ENCODE data around the gene IL7R.

Gene IL7R

DNA sequence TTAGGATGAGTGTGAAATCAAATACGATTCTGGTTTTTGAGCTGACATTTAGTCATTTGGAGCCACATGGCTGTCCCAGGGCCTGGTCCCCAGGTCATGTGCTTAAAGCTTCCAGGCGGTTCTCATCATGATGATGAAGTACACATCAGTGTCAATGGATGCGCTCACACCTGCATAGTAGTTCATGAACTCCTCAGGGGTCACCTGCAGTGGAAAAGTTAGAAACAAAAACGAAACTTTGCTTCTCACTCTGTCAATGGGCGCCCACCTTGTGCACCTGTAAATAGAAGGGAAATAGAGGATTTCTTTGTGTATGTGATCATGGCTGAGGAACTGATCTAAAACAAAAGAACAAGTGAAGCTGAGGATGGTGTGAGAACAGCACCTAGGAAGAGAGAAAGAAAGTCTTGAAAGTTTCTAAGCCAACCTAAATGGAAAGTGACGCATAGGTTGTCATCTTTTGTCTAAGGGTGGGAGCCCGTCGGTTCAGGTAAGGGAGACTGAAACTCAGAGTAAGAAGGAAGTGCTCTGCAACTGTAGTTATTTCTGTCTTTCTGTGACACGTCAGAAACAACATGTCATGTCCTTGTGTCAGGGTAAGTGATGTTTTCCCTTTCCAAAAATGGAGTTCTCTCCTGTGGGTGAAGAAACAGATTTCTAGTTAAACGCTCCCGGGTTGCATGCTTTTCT lies 47.9 kb downstream of the IL7R start:
- no peaks in the 10 kb centered on the region; the same call in 1 of the 2 replicates for H3K9me3 ChIP-seq (ENCODE audit: control insufficient read depth, insufficient read depth, low read depth, low read length)
- no peaks in the 10 kb centered on the region for H3K36me3 ChIP-seq (ENCODE audit: control insufficient read depth in 2 of 2, insufficient read depth in 1 of 2, low read length in 2 of 2)
- H3K4me1 ChIP-seq (ENCODE audit: control insufficient read depth, insufficient read depth, low read length) = no peaks in the 10 kb centered on the region
- no peak overlapping the region for H3K27ac ChIP-seq (ENCODE audit: extremely low read depth, low read depth, low read length)
- CTCF ChIA-PET = interaction anchor here (0.7 to 1.2 kb wide), 3 partner anchors 20 to 127 kb away, joined by 3 read pairs; no protein-coding TSS in a partner anchor
- TF ChIP-seq HOXD13 (CRISPR knock-in tag; IDR thresholded peaks at IDR 0.05; ENCODE audit: borderline replicate concordance) (no peak), ZNF48 (tag by site-specific recombination; IDR thresholded peaks at IDR 0.05) (no peak), KLF16 (tag by site-specific recombination; IDR thresholded peaks at IDR 0.05) (no peak), ZNF202 (tag by site-specific recombination; IDR thresholded peaks at IDR 0.05; ENCODE audit: borderline replicate concordance) (no peak), ZNF184 (tag by site-specific recombination; IDR thresholded peaks at IDR 0.05) (no peak), ZNF791 (tag by site-specific recombination; IDR thresholded peaks at IDR 0.05) (no peak)
- TF ChIP-seq, protein P1, sequence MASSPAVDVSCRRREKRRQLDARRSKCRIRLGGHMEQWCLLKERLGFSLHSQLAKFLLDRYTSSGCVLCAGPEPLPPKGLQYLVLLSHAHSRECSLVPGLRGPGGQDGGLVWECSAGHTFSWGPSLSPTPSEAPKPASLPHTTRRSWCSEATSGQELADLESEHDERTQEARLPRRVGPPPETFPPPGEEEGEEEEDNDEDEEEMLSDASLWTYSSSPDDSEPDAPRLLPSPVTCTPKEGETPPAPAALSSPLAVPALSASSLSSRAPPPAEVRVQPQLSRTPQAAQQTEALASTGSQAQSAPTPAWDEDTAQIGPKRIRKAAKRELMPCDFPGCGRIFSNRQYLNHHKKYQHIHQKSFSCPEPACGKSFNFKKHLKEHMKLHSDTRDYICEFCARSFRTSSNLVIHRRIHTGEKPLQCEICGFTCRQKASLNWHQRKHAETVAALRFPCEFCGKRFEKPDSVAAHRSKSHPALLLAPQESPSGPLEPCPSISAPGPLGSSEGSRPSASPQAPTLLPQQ (tag by site-specific recombination; IDR thresholded peaks at IDR 0.05) = no peak
- POLR2A ChIA-PET = no interaction called here
- no peak overlapping the region for H3K4me3 ChIP-seq (ENCODE audit: low read depth, low read length)

DNA sequence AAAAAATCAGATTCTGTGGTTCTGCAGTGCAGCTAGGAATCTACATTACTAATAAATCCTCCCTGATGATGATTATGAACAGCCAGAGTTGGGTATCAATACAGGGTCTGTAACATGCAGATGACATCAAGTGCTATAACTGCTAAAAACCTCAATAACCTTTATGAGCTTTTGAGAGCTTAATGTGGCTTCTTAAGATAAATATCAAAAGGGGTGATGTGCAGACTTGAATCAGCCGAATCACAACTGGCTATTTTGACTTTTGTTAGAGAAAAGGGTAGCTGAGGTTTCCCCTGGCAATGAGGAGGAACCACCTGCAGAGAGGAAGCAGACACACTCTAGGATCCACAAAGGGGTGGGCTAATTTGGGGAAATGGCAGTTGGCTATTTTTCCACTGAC lies 51.5 kb downstream of the IL7R start:
- POLR2A ChIA-PET = no interaction called here
- Histone ChIP-seq H3K4me3 (ENCODE audit: low read depth, low read length) (no peak overlapping the region), H3K9me3 (ENCODE audit: control insufficient read depth, insufficient read depth, low read depth, low read length) (no peaks in the 10 kb centered on the region; the same call in 1 of the 2 replicates), H3K27ac (ENCODE audit: extremely low read depth, low read depth, low read length) (no peak overlapping the region), H3K4me1 (ENCODE audit: control insufficient read depth, insufficient read depth, low read length) (no peaks in the 10 kb centered on the region), H3K36me3 (ENCODE audit: control insufficient read depth in 2 of 2, insufficient read depth in 1 of 2, low read length in 2 of 2) (no peaks in the 10 kb centered on the region)
- no peak for TF ChIP-seq ZNF416 (tag by site-specific recombination; IDR thresholded peaks at IDR 0.05)
- TF ChIP-seq ZNF426 (tag by site-specific recombination; IDR thresholded peaks at IDR 0.05) = no peak
- no peak for TF ChIP-seq ZNF571 (tag by site-specific recombination; IDR thresholded peaks at IDR 0.05)
- TF ChIP-seq ZNF596 (tag by site-specific recombination; IDR thresholded peaks at IDR 0.05) = no peak
- no peak for TF ChIP-seq ZNF169 (tag by site-specific recombination; IDR thresholded peaks at IDR 0.05)
- TF ChIP-seq ZBTB21 (tag by site-specific recombination; IDR thresholded peaks at IDR 0.05) = no peak
- CTCF ChIA-PET = interaction anchor here (0.7 to 1.7 kb wide), 2 partner anchors 10 to 18 kb away, joined by 3 to 6 read pairs; no protein-coding TSS in a partner anchor

DNA sequence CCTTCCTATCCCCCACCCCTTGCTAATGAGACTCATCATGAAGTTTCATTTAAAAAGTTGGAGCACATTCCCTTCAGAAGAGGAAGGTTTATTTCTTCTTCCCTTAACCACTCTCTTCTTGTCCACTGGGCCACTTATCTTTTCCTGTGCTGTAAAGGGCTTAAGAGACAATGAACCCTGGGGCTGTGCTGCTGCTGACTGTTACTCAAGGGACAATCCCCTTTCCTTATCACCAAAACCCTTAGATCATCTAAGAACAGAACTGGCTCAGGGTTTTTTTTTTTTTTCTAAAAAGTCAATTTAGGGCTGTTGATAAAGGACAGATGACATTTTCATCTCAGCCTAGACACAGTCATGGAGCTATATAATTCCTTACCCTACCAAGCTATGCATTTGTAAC lies 52.1 kb downstream of the IL7R start:
- Histone ChIP-seq H3K4me1 (ENCODE audit: control insufficient read depth, insufficient read depth, low read length) (no peaks in the 10 kb centered on the region), H3K27ac (ENCODE audit: extremely low read depth, low read depth, low read length) (no peak overlapping the region), H3K9me3 (ENCODE audit: control insufficient read depth, insufficient read depth, low read depth, low read length) (no peaks in the 10 kb centered on the region; the same call in 1 of the 2 replicates), H3K4me3 (ENCODE audit: low read depth, low read length) (no peak overlapping the region), H3K36me3 (ENCODE audit: control insufficient read depth in 2 of 2, insufficient read depth in 1 of 2, low read length in 2 of 2) (no peaks in the 10 kb centered on the region)
- ChIA-PET CTCF (interaction anchor here (1.7 kb wide), 1 partner anchor 17 kb away, joined by 6 read pairs; no protein-coding TSS in a partner anchor), POLR2A (no interaction called here)
- TF ChIP-seq ZNF23 (tag by site-specific recombination; IDR thresholded peaks at IDR 0.05; ENCODE audit: borderline replicate concordance) (no peak), KLF7 (tag by site-specific recombination; IDR thresholded peaks at IDR 0.05; ENCODE audit: borderline replicate concordance) (no peak), ZNF785 (tag by site-specific recombination; IDR thresholded peaks at IDR 0.05) (no peak), ZNF555 (tag by site-specific recombination; conservative IDR thresholded peaks at IDR 0.05) (no peak), ZNF701 (tag by site-specific recombination; IDR thresholded peaks at IDR 0.05) (no peak), ZFP41 (tag by site-specific recombination; IDR thresholded peaks at IDR 0.05; ENCODE audit: borderline replicate concordance) (no peak), ZNF433 (tag by site-specific recombination; IDR thresholded peaks at IDR 0.05; ENCODE audit: low read depth) (no peak), GFI1B (tag by site-specific recombination; IDR thresholded peaks at IDR 0.05) (no peak), ZNF133 (tag by site-specific recombination; IDR thresholded peaks at IDR 0.05) (no peak), ZNF311 (tag by site-specific recombination; IDR thresholded peaks at IDR 0.05; ENCODE audit: borderline replicate concordance) (no peak), ZNF48 (tag by site-specific recombination; IDR thresholded peaks at IDR 0.05) (no peak), ZNF239 (tag by site-specific recombination; IDR thresholded peaks at IDR 0.05) (no peak), ZNF211 (tag by site-specific recombination; IDR thresholded peaks at IDR 0.05; ENCODE audit: low read depth) (no peak), ZBTB48 (tag by site-specific recombination; IDR thresholded peaks at IDR 0.05) (no peak)
- TF ChIP-seq, protein P2, sequence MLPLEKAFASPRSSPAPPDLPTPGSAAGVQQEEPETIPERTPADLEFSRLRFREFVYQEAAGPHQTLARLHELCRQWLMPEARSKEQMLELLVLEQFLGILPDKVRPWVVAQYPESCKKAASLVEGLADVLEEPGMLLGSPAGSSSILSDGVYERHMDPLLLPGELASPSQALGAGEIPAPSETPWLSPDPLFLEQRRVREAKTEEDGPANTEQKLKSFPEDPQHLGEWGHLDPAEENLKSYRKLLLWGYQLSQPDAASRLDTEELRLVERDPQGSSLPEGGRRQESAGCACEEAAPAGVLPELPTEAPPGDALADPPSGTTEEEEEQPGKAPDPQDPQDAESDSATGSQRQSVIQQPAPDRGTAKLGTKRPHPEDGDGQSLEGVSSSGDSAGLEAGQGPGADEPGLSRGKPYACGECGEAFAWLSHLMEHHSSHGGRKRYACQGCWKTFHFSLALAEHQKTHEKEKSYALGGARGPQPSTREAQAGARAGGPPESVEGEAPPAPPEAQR (tag by site-specific recombination; IDR thresholded peaks at IDR 0.05) = no peak
- TF ChIP-seq, protein P3, sequence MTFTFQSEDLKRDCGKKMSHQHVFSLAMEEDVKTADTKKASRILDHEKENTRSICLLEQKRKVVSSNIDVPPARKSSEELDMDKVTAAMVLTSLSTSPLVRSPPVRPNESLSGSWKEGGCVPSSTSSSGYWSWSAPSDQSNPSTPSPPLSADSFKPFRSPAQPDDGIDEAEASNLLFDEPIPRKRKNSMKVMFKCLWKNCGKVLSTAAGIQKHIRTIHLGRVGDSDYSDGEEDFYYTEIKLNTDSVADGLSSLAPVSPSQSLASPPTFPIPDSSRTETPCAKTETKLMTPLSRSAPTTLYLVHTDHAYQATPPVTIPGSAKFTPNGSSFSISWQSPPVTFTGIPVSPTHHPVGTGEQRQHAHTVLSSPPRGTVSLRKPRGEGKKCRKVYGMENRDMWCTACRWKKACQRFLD (tag by site-specific recombination; IDR thresholded peaks at IDR 0.05) = no peak

Measured in HEK293 (cell line).